GM19025 (cell line): ENCODE data around the gene HMX2.

Source experiments
- ATAC-seq: cut with Tn5 transposase; IDR thresholded peaks from one replicate; pipeline ENCODE4 v1.9.1; 2021; ENCODE audit warnings: mild to moderate bottlenecking, low read depth, moderate library complexity; ENCODE audit not compliant: unreplicated experiment

Gene HMX2

GRCh38 chr10:123136806-123137642 lies 10.9 kb upstream of the HMX2 start:
- no peak for ATAC-seq

DNA sequence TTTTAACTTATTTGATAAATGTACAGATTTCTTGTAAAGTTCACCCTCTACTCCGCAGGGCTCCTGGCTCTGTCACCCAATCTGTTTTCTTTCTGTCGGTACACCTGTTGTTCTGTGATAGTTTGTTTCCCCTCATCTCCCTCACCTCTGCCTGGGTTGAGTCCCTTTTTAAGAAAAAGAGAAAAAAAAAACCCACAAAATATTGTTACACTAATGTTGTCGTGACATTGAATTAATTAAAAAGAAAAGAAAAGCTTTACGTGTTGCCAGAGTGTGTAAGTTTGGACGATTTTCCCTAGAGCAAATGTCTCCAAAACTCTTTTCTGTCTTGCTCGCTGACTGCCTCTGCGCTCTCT lies 8.8 kb upstream of the HMX2 start:
- no peak for ATAC-seq

GRCh38 chr10:123139521-123140163 lies 8.3 kb upstream of the HMX2 start:
- ATAC-seq, result no peak

- no peak for ATAC-seq
These were observed 7.6 kb upstream of the HMX2 start for GRCh38 chr10:123140164-123140982.

- ATAC-seq, result no peak
These were observed 6.9 kb upstream of the HMX2 start for GRCh38 chr10:123140983-123141390.

- ATAC-seq, result no peak
These were observed 5.9 kb upstream of the HMX2 start for GRCh38 chr10:123141791-123142700.

- no peak for ATAC-seq
These were observed 5.2 kb upstream of the HMX2 start for GRCh38 chr10:123142701-123143161.

GRCh38 chr10:123143162-123143824 lies 4.6 kb upstream of the HMX2 start:
- no peak for ATAC-seq

DNA sequence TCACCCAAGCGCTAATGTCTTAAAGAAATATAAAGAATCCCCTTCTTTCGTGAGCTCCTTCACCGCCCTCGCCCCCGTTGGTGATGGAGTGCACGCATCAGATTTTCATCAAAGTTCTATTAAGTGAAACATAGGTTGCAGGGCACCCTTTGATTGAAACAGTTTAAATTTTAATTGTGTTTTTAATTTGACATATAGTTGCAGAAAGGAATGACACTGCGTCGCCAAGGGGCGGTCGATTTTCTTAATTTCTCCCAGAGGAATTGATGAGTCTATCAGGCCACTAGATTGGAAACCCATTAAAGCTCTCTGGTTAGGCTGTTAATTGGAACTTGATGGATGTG lies 4.1 kb upstream of the HMX2 start:
- ATAC-seq, result no peak

GRCh38 chr10:123144697-123145541 lies 3.0 kb upstream of the HMX2 start:
- ATAC-seq, result no peak

GRCh38 chr10:123145542-123146012 lies 2.4 kb upstream of the HMX2 start:
- ATAC-seq, result no peak

- no peak for ATAC-seq
These were observed 1.7 kb upstream of the HMX2 start for GRCh38 chr10:123146013-123146893.

GRCh38 chr10:123146894-123147634 lies 872 bp upstream of the HMX2 start:
- no peak for ATAC-seq

DNA sequence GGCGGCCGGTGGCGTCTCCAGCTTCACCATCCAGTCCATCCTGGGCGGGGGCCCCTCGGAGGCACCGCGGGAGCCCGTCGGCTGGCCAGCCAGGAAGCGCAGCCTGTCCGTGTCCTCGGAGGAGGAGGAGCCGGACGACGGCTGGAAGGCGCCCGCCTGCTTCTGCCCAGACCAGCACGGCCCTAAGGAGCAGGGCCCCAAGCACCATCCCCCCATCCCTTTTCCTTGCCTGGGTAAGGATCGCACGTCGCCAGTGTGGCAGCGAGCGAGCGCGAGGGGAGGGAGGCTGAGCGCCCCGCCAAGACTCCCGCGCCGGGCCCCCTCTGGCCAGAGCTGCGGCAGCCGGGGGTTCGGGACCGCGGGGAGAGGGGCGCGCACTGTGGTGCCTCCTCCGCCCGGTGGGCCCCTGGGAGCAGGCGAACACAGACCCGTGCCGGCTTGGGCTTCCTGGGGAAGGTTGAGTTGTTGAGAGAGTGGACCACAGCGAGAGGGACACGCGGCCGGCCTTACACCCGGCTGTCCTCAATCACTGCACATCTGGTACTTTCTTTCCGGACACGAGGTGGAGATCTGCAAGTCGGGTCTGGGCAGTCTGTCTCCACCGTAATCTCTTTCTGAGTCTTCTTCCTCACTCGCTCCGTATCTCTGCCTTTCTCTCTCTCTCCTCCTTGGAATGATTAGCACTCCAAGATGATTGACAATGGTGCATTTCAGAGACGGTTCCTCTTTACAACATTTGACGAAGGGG lies 652 bp downstream of the HMX2 start:
- ATAC-seq, result no peak

DNA sequence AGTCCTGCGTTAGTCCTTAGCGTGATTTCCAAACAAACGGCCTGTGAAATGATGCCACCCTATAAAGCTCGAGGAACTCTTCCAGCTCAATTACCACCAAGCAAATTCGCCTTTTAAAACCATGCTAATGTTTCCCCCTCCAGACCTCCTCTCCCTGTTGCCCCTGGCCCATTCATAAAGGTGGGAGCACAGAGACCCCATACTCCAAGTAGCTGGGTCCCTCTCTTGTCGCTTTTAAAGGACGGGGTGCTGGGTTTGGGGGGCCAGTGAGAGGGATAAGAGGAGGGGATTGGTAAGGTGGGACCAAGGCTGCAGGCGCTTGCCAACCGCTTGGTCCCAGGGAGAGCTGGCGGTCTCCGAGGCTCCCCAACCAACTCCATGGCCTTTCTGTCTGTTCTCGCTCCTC lies 1.2 kb downstream of the HMX2 start:
- no peak for ATAC-seq

DNA sequence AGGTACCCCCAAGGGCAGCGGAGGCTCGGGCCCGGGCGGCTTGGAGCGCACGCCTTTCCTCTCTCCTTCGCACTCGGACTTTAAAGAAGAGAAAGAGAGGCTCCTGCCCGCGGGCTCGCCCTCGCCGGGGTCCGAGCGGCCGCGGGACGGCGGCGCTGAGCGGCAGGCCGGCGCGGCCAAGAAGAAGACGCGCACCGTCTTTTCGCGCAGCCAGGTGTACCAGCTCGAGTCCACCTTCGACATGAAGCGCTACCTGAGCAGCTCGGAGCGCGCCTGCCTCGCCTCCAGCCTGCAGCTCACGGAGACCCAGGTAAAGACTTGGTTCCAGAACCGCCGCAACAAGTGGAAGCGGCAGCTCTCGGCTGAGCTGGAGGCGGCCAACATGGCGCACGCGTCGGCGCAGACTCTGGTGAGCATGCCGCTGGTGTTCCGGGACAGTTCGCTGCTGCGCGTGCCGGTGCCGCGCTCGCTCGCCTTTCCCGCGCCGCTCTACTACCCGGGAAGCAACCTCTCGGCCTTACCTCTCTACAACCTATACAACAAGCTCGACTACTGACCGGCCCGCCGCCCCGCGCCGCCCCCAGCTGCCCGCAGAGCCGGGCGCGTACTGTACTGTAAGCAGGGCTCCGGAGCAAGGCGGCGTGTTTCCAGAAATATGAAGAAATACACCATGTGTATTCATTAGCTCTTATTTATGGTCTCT lies 1.8 kb downstream of the HMX2 start:
- no peak for ATAC-seq
